NCI-H526 (cell line): ENCODE results near the gene SYNGR3.

Source experiments
- DNase-seq, 2 experiments: peaks; one replicate each; lab custom pipeline; 2025; lab: John Stamatoyannopoulos, UW

Gene SYNGR3

DNA sequence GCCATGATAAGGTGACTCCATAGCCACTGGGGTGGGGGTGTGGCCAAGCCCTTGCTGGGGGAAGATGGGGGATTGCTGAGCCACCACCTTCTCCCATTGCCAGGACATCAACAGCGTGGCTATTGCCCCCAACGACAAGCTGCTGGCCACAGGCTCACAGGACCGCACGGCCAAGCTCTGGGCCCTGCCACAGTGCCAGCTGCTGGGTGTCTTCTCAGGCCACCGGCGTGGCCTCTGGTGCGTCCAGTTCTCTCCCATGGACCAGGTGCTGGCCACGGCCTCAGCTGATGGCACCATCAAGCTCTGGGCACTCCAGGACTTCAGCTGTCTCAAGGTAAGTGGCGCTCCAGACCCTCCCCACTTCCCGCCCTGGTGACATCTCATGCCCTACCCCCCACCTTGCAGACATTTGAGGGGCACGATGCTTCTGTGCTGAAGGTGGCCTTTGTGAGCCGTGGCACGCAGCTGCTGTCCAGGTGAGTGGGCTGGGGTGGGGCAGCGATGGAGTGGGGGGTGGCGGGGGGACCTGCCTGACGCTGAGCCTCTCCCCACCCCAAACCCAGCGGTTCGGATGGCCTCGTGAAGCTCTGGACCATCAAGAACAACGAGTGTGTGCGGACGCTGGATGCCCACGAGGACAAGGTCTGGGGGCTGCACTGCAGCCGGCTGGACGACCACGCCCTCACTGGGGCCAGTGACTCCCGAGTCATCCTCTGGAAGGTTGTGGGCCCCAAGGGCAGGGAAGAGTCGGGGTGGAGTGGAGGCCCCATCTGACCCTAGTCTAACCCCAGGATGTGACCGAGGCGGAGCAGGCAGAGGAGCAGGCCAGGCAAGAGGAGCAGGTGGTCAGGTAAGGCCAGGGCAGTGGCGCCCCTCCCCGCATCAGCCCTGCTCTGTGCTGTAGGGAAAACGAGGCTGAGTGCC, 12.6 kb upstream of the SYNGR3 start:
- no peak for DNase-seq

DNA sequence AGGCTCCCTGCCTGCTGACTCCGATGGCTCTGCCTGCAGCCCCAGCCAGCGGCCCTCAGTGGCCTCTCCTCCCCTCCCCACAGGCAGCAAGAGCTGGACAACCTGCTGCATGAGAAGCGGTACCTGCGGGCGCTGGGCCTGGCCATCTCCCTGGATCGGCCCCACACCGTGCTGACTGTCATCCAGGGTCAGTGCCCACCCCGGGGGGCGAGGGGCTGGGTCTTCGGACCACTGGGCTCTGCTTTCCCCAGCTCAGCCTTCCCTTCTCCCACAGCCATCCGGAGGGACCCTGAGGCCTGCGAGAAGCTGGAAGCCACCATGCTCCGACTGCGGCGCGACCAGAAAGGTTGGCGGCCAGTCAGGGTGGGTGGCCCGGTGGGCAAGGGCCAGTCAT, 11.9 kb upstream of the SYNGR3 start:
- DNase-seq = no peak

DNA sequence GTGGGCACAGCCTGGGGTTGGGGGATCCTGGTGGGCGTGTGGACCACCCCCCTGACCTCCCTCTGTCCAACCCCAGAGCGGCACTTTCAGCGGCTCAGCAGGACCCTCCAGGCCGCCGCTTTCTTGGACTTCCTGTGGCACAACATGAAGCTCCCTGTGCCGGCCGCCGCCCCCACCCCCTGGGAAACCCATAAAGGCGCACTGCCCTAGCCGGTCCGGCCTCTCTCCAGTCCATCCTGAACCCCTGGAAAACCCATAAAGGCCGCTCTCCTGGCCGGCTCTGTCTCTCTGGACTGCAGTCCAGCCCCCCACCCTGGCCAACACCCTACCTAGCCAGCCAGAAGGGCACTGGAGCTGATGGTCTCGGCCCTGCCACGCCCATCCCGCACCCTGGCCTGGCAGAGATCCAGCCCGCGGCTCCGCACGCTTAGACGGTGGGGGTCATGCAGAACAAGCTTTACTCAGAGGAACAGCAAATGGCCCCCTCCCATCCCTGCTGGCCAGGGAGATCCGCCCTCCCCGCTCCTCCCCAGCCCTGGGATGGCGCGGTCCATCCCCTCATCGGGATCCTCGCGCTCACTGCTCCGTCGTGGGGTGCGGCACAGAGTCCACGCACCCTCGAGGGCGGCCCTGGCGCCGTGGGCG, 11.2 kb upstream of the SYNGR3 start:
- no peak for DNase-seq

DNA sequence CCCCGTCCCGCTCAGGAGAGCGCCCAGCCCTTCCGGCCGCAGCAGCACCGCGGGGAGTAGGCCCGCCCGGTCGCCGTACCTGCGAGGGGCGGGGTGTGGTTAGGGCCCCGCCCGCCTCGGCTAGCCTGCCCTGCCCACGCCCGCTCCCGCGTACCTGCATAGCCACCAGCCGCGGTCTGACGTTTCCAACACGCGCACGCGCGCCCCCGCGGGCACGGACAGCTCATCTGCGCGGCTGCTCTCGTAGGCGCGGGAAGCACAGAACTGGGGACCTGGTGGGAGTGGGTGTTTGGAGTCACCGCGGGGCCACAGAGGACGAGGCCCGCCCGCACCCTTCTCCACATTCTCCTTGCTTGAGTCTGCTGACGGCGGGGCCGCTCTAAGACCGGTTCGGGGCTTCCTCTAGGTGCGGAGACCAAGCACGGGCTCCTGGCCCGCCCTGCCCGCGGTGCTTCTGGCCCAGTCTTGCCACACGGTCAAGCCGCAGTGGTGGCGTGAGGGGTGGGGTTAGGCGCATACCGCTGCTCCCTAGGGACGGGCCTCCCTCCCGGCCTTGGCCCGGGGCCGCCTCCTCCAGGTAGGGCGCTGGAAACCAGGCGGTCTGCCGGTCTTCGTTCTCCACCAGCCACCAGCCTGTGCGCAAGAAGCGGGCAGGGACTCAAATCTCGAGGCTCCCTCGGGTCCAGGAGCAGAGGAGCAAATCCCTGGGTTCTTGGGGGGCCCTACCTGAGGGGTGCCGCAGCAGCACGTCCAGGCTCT, 10.3 kb upstream of the SYNGR3 start:
- DNase-seq = peak; percentile 28 to 82

DNA sequence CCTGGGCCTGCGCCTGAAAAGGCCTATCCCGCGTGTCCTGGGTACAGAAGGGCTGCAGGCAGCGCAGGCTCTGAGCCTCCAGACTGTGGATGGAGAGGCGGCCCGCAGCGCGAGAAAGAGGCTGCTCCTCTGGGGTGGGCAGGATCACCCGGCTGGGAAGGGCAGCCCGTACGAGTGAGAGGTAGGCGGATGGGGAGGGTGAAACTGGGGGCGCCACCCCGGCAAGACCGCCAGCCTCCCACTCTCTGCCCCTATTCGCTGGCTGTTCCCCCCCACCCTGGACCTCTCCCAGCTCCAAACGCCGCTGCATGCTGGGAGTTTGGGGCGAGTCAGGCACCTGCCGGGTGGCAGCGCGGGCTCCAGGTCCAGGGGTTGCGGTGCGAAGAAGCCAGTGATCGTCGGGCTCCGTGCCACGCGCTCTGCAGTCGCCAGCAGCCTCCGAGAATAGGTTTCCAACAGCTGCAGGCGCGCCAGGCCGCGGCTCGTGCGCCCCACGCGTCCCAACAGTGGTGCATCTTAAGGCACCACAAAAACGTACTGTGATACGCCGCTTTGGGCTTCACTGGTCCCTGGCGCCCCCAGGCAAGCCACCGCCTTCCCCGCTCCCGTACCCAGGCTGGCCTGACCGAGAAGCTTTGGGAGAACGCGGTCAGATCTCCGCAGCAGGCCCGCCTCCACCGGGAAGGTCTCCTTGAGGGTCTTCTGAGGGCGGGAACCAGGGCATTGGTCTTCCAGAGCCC, 9.6 kb upstream of the SYNGR3 start:
- DNase-seq = peak in 1 of 2 experiments; percentile 53

DNA sequence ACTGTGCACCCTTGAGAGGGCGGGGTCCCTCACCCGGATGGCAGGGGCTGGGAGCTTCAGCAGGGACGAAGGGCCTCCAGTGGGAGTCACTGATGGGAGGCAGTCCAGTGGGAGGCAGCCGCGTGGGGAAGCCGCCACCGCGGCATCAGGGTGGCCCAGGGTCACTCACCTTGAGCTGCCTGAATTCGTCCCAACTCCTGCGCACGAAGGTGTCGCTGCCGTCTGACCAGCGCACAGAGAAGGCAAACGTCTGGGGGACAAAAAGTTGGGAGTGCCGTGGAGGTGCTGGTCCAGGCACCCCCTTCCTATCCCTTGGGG, 9.0 kb upstream of the SYNGR3 start:
- DNase-seq = no peak

DNA sequence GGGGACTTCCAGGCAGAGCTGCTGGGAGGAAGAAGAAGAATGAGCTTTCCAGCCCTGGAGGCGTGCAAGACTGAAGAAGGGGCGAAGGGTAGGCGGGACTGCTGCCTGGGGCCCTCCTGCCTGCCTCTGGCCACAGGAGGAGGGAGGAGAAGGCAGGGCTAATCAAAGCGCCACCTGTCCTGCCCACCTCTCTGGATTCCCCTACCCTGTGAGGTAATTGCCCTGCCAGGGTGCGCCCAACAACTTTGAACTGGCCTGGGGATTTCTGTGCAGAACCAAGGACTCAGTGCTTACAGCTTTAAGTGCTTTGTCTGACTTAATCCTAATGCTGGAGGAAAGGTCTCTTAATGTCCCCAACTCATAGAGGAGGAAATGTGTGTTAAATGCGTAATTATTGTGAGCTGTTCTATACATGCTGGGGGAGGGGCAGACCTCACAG, 8.4 kb upstream of the SYNGR3 start, which contains the start of gene NOXO1:
Gene NOXO1, minus strand, starts transcription at position 72 of the 439 bp plus-strand sequence. CDS start 290 bp downstream, outside the sequence.
- peak in 1 of 2 experiments; percentile 60 for DNase-seq

DNA sequence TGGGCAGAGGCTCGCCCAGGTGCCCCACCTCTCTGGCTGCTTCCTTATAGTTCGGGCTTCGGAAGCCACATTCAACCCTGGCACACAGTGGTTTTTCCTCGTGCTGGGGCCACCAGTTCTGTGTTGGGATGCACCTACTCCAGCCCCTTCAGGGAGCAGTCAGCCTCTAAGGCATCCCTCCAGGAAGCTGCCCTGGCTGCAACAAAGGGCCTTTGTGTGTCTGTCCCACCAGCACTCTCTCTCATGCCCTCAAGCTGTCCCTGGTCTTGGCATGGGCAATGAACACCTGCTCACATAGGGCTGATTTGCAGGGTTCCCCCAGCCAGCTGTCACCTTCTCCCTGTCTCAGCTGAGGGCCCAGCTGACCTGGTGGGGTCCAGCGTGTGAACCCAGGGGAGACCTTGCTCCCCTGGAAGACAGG, 7.7 kb upstream of the SYNGR3 start:
- DNase-seq = peak; percentile 83 to 88

DNA sequence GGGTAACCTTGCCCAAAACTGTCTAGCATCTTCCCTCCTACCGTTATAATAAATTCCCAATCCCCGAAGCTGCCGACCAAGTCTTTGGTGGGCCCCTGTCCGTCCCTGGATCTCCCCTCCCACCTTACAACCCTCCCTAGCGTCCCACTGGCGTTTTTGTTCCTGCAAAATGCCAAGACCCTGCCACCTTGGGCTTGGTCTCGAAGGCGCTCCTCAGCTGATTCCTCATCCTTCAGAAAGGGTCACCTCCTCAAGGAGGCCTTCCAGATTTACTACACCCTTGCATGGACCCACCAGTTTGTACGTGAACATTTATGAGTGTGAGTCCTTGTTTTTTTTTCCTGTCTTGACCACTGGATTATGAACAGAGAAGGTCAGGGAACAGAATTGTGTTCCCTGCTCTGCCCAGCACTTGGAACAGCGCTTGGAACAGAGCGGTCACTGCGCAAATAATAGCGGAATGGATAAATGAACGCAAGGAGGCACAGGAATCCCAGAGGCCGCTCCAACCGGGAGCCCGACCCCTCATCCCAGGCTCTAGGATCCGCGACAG, 6.7 kb upstream of the SYNGR3 start:
- no peak for DNase-seq

DNA sequence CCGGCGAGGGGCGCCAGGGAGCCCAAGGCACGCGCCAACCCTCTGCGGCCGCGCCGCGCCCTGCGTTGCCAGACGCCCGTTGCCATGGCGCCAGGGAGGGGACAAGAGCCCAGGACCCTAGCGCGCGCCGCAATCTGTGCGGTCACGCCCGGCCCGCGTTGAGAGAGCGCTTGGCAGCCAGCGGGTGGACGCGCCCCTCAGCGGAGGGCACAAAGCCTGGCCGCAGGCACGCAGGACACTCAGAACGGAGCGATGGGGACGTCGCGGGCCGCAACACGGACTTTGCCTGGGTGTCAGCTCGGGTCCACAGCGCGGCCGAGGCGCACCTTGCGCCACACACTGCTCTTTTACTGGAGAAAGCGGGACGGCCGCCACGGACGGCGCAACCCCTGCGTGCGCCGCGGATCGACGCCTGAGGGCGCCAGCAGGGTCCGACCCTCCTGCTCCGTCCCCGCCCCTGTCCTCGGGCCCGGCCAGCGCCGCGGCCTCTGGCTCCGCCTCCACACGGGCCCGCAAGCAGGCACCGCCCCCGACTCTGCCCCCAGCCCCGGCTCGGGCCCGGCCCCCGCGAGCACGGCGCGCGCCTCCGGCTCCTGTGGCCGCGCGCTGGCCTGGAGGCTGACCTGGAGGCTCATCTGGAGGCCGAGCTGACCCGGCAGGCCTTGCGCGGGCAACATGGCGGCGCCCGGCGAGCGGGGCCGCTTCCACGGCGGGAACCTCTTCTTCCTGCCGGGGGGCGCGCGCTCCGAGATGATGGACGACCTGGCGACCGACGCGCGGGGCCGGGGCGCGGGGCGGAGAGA, 6.0 kb upstream of the SYNGR3 start, which contains the start of gene GFER:
Gene GFER, plus strand, starts transcription at position 650 of the 803 bp plus-strand sequence. Its CDS starts 26 bp downstream, at position 676.
- peak; percentile 70 to 89 for DNase-seq

DNA sequence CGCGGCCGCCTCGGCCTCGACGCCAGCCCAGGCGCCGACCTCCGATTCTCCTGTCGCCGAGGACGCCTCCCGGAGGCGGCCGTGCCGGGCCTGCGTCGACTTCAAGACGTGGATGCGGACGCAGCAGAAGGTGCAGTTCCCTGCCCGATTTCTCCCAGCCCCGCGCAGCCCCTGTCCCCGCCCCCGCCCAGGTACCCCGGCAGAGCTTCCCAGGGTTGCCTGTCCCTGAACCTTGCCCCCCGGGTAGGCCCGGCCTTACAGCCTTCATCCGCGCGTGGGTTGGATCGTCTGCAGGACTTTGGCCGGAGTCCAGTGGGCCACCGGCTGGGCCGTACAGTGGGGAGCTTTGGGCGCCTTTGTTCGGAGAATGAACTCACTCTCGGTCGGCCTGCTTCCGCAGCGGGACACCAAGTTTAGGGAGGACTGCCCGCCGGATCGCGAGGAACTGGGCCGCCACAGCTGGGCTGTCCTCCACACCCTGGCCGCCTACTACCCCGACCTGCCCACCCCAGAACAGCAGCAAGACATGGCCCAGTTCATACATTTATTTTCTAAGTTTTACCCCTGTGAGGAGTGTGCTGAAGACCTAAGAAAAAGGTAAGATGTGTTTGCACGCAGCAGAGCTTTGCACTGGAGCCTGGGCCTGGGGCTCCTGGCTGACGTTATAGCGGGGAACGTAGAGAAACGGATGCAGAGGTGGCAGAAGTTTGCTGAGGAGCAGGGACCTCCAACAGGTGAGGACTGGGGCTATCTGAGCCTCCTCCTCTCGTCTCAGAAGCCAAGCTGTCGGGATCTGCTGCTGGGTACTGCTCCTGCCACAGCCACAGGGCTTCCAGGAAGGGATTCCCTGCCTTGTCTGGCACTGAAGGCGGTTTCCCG, 5.2 kb upstream of the SYNGR3 start:
- DNase-seq = peak in 1 of 2 experiments; percentile 58

DNA sequence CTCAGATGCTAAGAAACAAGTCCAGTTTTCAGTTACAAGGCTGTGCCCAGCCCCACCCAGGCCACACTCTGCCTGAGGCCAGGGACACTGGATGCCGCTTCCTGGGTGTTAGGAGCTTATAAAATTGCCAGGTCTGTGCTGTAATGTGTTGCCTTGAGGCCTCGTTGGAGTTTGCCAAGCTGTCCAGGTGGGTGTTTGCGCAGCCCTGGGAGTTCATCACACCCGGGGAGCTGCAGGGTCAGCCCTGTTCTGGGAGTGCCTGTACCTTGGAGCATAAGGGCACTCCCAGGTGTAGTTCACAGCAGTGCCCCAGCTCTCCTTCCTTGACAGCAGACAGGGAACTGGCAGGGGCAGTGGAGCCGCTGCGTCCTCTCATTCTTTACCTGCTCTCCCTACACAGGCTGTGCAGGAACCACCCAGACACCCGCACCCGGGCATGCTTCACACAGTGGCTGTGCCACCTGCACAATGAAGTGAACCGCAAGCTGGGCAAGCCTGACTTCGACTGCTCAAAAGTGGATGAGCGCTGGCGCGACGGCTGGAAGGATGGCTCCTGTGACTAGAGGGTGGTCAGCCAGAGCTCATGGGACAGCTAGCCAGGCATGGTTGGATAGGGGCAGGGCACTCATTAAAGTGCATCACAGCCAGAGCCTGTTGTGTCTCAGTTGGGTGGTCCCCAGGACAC, 4.2 kb upstream of the SYNGR3 start:
- no peak for DNase-seq

DNA sequence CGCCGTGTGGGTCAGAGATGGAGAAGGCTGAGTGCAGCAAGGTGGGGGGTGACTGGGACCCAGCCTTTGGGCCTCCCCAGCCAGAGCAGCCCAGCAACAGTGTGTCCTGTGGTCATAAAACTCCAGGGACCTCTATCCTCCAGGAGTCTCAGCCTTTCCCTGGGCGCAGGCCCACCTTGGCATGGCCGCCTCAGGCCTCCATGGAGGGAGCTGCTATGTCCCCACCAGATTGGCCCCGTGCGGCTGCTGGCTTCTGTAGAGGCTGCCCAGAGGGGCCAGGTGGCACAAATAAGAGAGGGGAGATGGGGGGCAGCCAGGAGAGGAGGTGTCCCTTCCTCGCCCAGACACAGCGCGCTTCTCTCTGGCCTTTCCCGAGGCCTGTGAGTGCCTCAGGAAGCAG, 2.6 kb upstream of the SYNGR3 start:
- DNase-seq = no peak

DNA sequence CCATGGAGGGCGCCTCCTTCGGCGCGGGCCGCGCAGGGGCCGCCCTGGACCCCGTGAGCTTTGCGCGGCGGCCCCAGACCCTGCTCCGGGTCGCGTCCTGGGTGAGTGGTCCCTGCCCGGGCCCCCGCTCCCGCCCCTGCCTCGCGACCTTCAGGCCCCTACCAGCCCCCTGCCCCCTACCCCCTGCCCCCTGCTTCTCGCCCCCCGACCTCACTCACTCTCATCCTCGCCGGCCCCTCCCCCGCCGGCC, 256 bp downstream of the SYNGR3 start:
- no peak for DNase-seq

DNA sequence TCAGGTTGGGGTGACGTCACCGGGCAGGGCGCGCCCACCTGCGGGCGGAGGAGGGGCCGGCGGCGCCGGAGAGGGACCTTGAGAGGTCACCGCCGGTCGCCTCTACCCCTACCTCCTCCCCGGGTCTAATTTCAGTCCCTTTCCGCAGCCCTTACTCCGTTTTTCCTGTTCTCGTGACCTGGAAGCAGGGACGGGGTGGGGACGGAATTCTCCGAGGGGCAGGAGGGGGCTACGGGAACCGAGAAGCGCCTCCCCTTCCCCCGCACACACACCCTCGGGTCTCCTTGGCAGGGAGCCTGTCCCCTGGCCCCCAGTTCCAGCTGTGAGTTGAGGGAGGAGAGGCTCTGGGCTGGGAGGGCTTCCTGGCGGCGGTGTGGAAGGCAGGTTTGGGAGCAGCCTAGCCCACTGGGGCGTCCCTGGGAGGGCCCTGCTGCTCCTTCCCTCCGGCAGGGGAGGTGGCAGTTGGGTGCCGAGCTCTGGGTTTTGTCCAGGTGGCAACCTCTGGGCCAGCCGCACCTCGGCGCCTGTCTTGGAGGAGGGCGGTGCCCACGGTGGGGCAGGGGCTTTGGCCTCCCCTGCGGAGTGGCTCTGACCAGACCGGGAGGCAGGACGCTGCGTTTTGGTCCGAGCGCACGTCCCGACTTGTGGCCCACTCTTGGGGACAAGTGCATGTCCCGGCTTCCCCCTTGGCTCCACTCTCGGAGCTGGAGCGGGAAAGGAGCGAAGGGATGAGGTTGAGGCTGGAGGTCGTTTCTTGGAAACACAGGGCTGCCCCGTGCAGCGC, 773 bp downstream of the SYNGR3 start:
- peak in 1 of 2 experiments; percentile 47 for DNase-seq

DNA sequence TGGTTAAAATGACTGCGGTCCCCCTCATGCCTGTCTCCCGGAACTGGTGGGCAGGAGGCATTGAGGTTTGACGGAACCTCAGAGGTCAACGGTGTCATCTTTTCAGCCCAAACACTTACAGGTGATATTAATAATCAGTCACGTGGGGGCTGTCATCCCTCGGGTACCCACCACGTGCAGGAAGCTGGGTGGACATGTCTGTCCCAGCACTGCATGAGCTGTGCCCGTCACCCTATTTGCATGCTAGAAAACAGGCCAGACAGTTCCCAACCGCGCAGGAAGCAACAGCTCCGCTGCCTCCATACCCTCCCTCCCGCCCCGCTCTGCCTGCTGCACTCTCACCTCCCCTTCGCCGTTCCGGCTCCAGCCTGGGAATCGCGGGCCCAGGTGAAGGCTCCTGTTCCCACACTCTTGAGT, 1.4 kb downstream of the SYNGR3 start:
- peak in 1 of 2 experiments; percentile 66 for DNase-seq

DNA sequence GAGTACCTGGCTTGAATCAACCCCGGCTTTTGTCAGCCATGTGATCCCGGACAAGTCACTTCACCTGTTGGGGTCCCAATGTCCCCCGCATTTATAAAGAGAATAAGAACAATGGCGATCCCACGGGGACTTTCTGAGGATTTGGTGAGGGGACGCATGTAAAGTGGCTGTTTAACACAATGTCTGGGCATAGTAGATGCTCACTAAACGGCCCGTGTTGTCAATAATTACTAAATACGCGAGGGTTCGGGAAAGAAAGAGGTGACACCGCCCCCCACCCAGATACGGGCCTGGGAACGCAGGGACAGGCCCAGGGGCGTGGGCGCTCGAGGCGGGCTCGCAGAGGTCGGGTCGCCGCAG, 1.8 kb downstream of the SYNGR3 start:
- DNase-seq = no peak

DNA sequence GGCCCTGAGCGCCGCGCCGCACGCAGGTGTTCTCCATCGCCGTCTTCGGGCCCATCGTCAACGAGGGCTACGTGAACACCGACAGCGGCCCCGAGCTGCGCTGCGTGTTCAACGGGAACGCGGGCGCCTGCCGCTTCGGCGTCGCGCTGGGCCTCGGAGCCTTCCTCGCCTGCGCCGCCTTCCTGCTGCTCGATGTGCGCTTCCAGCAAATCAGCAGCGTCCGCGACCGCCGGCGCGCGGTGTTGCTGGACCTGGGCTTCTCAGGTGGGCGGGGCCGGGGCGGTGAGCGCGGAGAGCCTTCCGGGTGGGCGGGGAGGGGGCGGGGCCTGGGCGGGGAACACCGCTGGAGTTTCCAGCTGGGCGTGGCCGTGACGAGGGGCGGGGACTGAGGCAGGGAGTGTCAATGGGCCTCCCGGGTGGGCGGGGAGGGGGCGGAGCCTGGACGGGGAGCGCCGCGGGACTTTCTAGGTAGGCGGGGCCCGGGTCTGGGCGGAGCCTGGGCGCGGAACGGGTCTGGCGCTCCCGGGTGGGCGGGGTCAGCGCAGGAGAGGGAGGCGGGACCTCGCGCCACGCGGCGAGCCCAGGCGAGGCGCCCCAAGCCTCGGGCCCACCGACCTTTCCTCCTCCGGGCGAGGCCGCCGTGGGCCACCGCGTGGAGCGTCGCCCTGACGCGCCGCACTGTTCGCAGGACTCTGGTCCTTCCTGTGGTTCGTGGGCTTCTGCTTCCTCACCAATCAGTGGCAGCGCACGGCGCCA, 2.4 kb downstream of the SYNGR3 start:
- DNase-seq = peak in 1 of 2 experiments; percentile 92
